ENCODE results near the gene TMEM225B. TPM values are rescaled to one million over a fixed set of nuclear protein-coding genes. Genes with fewer than 3 reads are reported as not detected.
"Not testable (repeated sequence)": the region's sequence is repeated elsewhere in the genome, so short reads cannot be mapped to it uniquely, and the experiment has no call there.

The TMEM225B gene
- total RNA-seq, 2 donors from 2014 or later = 0.26 to 3.2 TPM

DNA sequence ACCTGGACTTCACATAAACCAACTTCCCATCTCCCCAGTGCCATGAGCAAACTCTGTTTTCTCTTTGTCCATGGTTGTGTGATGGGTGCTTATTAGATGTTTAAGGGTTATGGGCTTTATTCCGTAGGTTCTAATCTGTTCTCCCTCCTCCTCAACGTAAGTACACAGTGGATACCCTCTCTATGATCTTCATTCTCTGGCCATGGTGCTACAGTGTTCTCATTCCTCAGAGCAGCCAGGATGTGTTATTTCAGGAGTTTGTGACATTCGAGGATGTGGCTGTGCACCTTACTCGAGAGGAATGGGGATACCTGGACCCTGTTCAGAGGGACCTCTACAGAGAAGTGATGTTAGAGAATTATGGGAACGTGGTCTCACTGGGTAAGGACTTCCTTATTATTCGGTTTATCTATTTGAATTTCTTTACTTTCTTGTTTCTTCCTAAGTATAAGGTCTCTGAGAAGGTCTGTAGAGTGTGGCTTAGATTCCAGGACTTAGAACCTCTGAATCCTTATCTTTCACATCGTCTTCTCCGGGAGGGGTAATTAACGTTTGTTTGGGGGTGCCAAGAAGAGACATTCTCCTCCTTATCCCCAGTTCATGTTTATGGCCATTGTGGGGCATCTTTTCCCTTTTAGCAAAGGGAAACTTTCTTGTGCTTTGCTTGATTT is 35.8 kb upstream of the TMEM225B start:
- Mint-ChIP-seq H3K9me3 (no peaks in the 10 kb centered on the region), H3K27ac (peak overlapping the region; percentile 86), H3K4me3 (no peak overlapping the region), H3K4me1 (peaks cover 12% of the 10 kb centered on the region), H3K36me3 (ENCODE audit: low read depth) (peaks cover 52% of the 10 kb centered on the region), H3K27me3 (ENCODE audit: insufficient read depth) (no peaks in the 10 kb centered on the region)
- peak overlapping the region; percentile 6 for H3K9ac ChIP-seq (ENCODE audit: extremely low read depth, low read length, poor library complexity, severe bottlenecking)
- no peak for TF ChIP-seq CTCF (conservative IDR thresholded peaks at IDR 0.05)
- DNase-seq = no peak
- H3K27me3 ChIP-seq (ENCODE audit: control insufficient read depth, insufficient read depth, low read length, poor library complexity, severe bottlenecking) = no peaks in the 10 kb centered on the region
- H3K9me3 ChIP-seq (ENCODE audit: control insufficient read depth, low read length) = no peaks in the 10 kb centered on the region
- WGBS, 2 experiments (ENCODE audit: insufficient coverage in 1 of 2, insufficient read length in 1 of 2) = 90 to 93% methylated on average over 7 to 9 of the region's 9 CpGs
- H3K27ac ChIP-seq (ENCODE audit: low read depth, low read length) = no peak overlapping the region
- H3K36me3 ChIP-seq (ENCODE audit: control insufficient read depth, insufficient read depth, low read length) = peaks cover 64% of the 10 kb centered on the region
- no peaks in the 10 kb centered on the region for H3K4me1 ChIP-seq (ENCODE audit: control insufficient read depth, insufficient read depth, low read length)
- H3K4me3 ChIP-seq (ENCODE audit: low read length) = no peak overlapping the region

- H3K36me3 Mint-ChIP-seq (ENCODE audit: low read depth) = peaks cover 56% of the 10 kb centered on the region
- H3K9me3 Mint-ChIP-seq = no peaks in the 10 kb centered on the region
- Histone ChIP-seq H3K36me3 (ENCODE audit: control insufficient read depth, insufficient read depth, low read length) (peaks cover 67% of the 10 kb centered on the region), H3K27me3 (ENCODE audit: control insufficient read depth, insufficient read depth, low read length, poor library complexity, severe bottlenecking) (no peaks in the 10 kb centered on the region), H3K27ac (ENCODE audit: low read depth, low read length) (no peak overlapping the region), H3K9me3 (ENCODE audit: control insufficient read depth, low read length) (no peaks in the 10 kb centered on the region), H3K4me3 (ENCODE audit: low read length) (no peak overlapping the region), H3K9ac (ENCODE audit: extremely low read depth, low read length, poor library complexity, severe bottlenecking) (peak overlapping the region; percentile 6), H3K4me1 (ENCODE audit: control insufficient read depth, insufficient read depth, low read length) (no peaks in the 10 kb centered on the region)
- DNase-seq = peak; percentile 83
- no peaks in the 10 kb centered on the region for H3K27me3 Mint-ChIP-seq (ENCODE audit: insufficient read depth)
- no peak for TF ChIP-seq CTCF (conservative IDR thresholded peaks at IDR 0.05)
- 69 to 82% methylated on average over 2 of the region's 2 CpGs for WGBS, 2 experiments (ENCODE audit: insufficient coverage in 1 of 2, insufficient read length in 1 of 2)
- H3K4me3 Mint-ChIP-seq = no peak overlapping the region
- H3K27ac Mint-ChIP-seq = peak overlapping the region; percentile 86
- H3K4me1 Mint-ChIP-seq = peaks cover 9% of the 10 kb centered on the region
Measured at GRCh38 chr7:99562832-99563231, 35.2 kb upstream of the TMEM225B start.

DNA sequence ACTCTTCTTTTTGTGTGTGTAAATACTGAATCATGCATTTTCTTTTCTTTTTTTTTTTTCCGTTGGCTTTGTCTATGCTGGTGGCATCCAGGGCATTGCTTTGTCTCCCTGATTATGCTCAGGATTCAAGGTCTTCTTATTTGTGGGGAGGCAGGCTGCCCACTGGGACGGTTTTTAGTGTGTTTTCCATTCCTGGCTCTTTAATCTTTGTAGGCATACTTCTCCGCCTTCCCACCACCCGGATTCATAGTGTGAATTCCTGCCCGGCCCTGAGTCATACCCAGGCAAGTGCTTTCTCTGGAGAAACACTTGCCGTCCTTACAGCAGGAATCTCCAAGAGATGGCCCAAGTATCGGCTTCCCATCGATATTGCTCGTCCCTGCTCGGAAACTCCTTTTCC is 34.4 kb upstream of the TMEM225B start:
- WGBS, 2 experiments (ENCODE audit: insufficient coverage in 1 of 2, insufficient read length in 1 of 2) = 90 to 93% methylated on average over 9 to 10 of the region's 10 CpGs
- no peak for TF ChIP-seq CTCF (conservative IDR thresholded peaks at IDR 0.05)
- Mint-ChIP-seq H3K27me3 (ENCODE audit: insufficient read depth) (no peaks in the 10 kb centered on the region), H3K4me1 (peaks cover 9% of the 10 kb centered on the region), H3K9me3 (no peaks in the 10 kb centered on the region), H3K4me3 (no peak overlapping the region), H3K36me3 (ENCODE audit: low read depth) (peaks cover 58% of the 10 kb centered on the region), H3K27ac (peak overlapping the region; percentile 49)
- Histone ChIP-seq H3K27ac (ENCODE audit: low read depth, low read length) (no peak overlapping the region), H3K27me3 (ENCODE audit: control insufficient read depth, insufficient read depth, low read length, poor library complexity, severe bottlenecking) (no peaks in the 10 kb centered on the region), H3K4me3 (ENCODE audit: low read length) (no peak overlapping the region), H3K9ac (ENCODE audit: extremely low read depth, low read length, poor library complexity, severe bottlenecking) (no peak overlapping the region), H3K9me3 (ENCODE audit: control insufficient read depth, low read length) (no peaks in the 10 kb centered on the region), H3K4me1 (ENCODE audit: control insufficient read depth, insufficient read depth, low read length) (no peaks in the 10 kb centered on the region), H3K36me3 (ENCODE audit: control insufficient read depth, insufficient read depth, low read length) (peaks cover 70% of the 10 kb centered on the region)
- peak; percentile 56 for DNase-seq

DNA sequence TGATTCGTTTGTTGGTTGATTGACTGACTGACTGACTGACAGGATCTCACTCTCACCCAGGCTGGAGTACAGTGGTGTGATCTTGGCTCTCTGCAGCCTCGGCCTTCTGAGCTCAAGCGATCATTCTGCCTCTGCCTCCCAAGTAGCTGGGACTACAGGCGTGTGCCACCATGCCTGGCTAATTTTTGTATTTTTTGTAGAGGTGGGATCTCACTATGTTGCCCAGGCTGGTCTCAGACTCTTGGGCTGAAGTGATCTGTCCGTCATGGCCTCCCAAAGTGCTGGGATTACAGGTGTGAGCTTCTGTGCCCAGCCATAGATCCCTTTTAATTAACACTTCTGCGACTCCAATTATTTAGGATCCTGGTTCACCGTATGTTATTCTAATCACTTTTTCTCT is 29.3 kb upstream of the TMEM225B start:
- H3K27ac Mint-ChIP-seq; H3K4me1 ChIP-seq (ENCODE audit: control insufficient read depth, insufficient read depth, low read length); DNase-seq; H3K27ac ChIP-seq (ENCODE audit: low read depth, low read length); H3K4me3 Mint-ChIP-seq; H3K9me3 ChIP-seq (ENCODE audit: control insufficient read depth, low read length); H3K27me3 ChIP-seq (ENCODE audit: control insufficient read depth, insufficient read depth, low read length, poor library complexity, severe bottlenecking); H3K9ac ChIP-seq (ENCODE audit: extremely low read depth, low read length, poor library complexity, severe bottlenecking); H3K4me3 ChIP-seq (ENCODE audit: low read length); H3K4me1 Mint-ChIP-seq; H3K27me3 Mint-ChIP-seq (ENCODE audit: insufficient read depth); H3K9me3 Mint-ChIP-seq: not testable (repeated sequence)
- 88 to 96% methylated on average over 6 to 7 of the region's 7 CpGs for WGBS, 2 experiments (ENCODE audit: insufficient coverage in 1 of 2, insufficient read length in 1 of 2)
- H3K36me3 ChIP-seq (ENCODE audit: control insufficient read depth, insufficient read depth, low read length) = peaks cover 88% of the 10 kb centered on the region
- peaks cover 73% of the 10 kb centered on the region for H3K36me3 Mint-ChIP-seq (ENCODE audit: low read depth)

All from endodermal cell (in vitro differentiated cells).